ENCODE data around the gene BAZ2B. TPM values are rescaled to one million over a fixed set of nuclear protein-coding genes. Genes with fewer than 3 reads are reported as not detected.

Gene BAZ2B
- total RNA-seq, 1 experiment from 2014 or later: 54.9 TPM

DNA sequence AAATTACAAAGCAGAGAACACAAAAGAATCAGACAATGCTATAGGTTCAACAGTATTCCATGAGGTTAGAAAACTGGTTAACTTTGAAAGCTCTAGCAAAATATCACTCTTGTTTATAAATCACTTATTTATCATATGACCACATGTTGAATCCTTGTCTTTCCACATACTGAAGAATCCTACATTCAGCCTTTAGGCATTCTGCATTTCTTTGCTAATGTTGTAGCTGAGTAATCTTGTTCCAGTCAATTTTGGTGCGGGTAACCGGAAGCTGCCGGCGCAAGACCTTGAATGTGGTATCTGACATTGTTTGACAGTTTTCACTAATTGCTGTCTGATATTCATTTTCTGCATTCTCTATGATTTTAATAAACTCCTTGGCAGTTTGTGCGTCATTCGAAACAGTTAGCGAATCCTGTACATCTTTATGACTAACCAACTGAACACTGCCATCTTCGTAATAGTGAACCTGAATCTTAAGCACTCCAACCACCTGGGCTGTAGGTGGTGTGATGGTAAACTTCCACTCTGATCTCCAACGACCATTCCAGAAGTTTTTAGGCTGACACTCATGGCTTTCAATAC is 154.1 kb downstream of the BAZ2B start:
- H3K4ac ChIP-seq (ENCODE audit: low read depth, low read length): no peak overlapping the region
- no peak overlapping the region for H2BK5ac ChIP-seq (ENCODE audit: insufficient read length, low read length)
- no peak overlapping the region for H3K9ac ChIP-seq (ENCODE audit: extremely low read depth, insufficient read length, low read length)

More for the DNA sequence above, 154.1 kb downstream of the BAZ2B start:
- Histone ChIP-seq H3K27ac (ENCODE audit: insufficient read length, low read depth, low read length) (no peak overlapping the region), H4K91ac (ENCODE audit: insufficient read length, low read depth, low read length) (no peak overlapping the region), H2AK5ac (ENCODE audit: insufficient read length, low read length) (no peak overlapping the region), H3K14ac (ENCODE audit: insufficient read depth, low read length) (no peak overlapping the region), H3K23ac (ENCODE audit: insufficient read length, low read depth, low read length) (no peak overlapping the region), H3K4me1 (ENCODE audit: insufficient read depth, low read length) (no peaks in the 10 kb centered on the region), H3K18ac (ENCODE audit: insufficient read length, low read depth, low read length) (no peak overlapping the region), H3K27me3 (ENCODE audit: insufficient read depth, low read length) (no peaks in the 10 kb centered on the region), H3K79me1 (ENCODE audit: insufficient read depth, low read depth, low read length, poor library complexity, severe bottlenecking) (no peaks in the 10 kb centered on the region), H2BK20ac (ENCODE audit: low read depth, low read length, poor library complexity, severe bottlenecking) (no peak overlapping the region), H4K20me1 (ENCODE audit: control insufficient read depth, insufficient read depth, insufficient read length) (no peaks in the 10 kb centered on the region), H4K5ac (ENCODE audit: insufficient read length, low read depth, low read length) (no peak overlapping the region), H2BK12ac (ENCODE audit: insufficient read length, low read depth, low read length) (no peak overlapping the region), H3K79me2 (ENCODE audit: insufficient read depth, low read length) (no peaks in the 10 kb centered on the region), H2AFZ (ENCODE audit: low read length) (no peak overlapping the region), H3K56ac (ENCODE audit: insufficient read length, low read depth, low read length) (no peak overlapping the region), H2BK120ac (ENCODE audit: low read depth, low read length, poor library complexity, severe bottlenecking) (no peak overlapping the region), H2BK15ac (ENCODE audit: low read depth, low read length) (no peak overlapping the region), H3T11ph (ENCODE audit: low read length) (no peak overlapping the region), H3K4me2 (ENCODE audit: insufficient read depth, insufficient read length, low read length) (no peak overlapping the region), H4K8ac (replicated peaks; ENCODE audit: insufficient read length, low read depth, low read length) (no peak overlapping the region), H3K9me3 (ENCODE audit: control insufficient read depth, low read depth, low read length) (no peaks in the 10 kb centered on the region), H3K23me2 (ENCODE audit: insufficient read length, low read depth, low read length, poor library complexity, severe bottlenecking) (no peaks in the 10 kb centered on the region)
- Mint-ChIP-seq H3K27me3 (ENCODE audit: low read depth) (no peaks in the 10 kb centered on the region), H3K36me3 (ENCODE audit: insufficient read depth in 1 of 3, low read depth in 3 of 3) (peaks cover 0 to 4% (median 0%) of the 10 kb centered on the region in 3 experiments; a peak in 2 of 7 replicates), H3K27ac (peak overlapping the region in 1 of 3 experiments; percentile 64; a peak in 1 of 7 replicates), H3K4me1 (peaks cover 0 to 5% of the 10 kb centered on the region in 2 experiments; a peak in 2 of 4 replicates), H3K4me3 (no peak overlapping the region), H3K9me3 (no peaks in the 10 kb centered on the region)
- no peak for DNase-seq
- TF ChIP-seq, protein P1, sequence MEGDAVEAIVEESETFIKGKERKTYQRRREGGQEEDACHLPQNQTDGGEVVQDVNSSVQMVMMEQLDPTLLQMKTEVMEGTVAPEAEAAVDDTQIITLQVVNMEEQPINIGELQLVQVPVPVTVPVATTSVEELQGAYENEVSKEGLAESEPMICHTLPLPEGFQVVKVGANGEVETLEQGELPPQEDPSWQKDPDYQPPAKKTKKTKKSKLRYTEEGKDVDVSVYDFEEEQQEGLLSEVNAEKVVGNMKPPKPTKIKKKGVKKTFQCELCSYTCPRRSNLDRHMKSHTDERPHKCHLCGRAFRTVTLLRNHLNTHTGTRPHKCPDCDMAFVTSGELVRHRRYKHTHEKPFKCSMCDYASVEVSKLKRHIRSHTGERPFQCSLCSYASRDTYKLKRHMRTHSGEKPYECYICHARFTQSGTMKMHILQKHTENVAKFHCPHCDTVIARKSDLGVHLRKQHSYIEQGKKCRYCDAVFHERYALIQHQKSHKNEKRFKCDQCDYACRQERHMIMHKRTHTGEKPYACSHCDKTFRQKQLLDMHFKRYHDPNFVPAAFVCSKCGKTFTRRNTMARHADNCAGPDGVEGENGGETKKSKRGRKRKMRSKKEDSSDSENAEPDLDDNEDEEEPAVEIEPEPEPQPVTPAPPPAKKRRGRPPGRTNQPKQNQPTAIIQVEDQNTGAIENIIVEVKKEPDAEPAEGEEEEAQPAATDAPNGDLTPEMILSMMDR (conservative IDR thresholded peaks at IDR 0.05): no peak
- no CpG with 5 or more reads among the region's 9 CpGs for WGBS (ENCODE audit: extremely low coverage, insufficient read length, low lambda C conversion rate)

Measured in H9 (cell line).